ENCODE measurements around the gene ANKRD29.
"Not testable (repeated sequence)": the region's sequence is repeated elsewhere in the genome, so short reads cannot be mapped to it uniquely, and the experiment has no call there.

ANKRD29 gene

DNA sequence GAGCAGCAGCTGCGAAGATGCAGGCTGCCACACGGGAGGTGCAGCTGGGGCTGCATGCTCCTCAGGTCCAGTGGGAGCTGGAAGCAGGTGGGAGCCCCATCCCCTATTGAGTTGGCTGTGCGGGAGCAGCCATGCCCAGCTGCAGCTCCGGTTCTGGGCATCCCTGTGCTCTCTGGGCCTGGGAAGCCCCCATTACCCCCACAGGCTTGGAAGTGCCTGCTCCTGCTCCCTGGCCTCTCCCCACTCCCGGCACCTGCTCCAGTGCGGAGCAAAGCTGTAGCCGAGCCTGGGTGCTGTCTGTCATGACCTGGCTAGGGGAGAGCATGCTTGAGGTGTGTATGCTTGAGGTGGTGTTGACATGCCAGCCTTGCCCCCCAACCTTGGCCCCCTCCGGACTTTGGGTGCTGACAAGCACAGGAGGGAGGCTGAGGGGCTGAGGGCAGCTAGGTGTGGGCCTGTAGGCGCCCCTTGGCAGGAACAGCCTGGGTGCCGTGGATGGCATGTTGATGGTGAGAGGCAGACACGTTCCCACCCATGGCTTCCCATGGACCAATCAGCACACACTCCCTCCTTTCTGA is 21.5 kb downstream of the ANKRD29 start:
- TF ChIP-seq, protein P1, sequence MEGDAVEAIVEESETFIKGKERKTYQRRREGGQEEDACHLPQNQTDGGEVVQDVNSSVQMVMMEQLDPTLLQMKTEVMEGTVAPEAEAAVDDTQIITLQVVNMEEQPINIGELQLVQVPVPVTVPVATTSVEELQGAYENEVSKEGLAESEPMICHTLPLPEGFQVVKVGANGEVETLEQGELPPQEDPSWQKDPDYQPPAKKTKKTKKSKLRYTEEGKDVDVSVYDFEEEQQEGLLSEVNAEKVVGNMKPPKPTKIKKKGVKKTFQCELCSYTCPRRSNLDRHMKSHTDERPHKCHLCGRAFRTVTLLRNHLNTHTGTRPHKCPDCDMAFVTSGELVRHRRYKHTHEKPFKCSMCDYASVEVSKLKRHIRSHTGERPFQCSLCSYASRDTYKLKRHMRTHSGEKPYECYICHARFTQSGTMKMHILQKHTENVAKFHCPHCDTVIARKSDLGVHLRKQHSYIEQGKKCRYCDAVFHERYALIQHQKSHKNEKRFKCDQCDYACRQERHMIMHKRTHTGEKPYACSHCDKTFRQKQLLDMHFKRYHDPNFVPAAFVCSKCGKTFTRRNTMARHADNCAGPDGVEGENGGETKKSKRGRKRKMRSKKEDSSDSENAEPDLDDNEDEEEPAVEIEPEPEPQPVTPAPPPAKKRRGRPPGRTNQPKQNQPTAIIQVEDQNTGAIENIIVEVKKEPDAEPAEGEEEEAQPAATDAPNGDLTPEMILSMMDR (IDR thresholded peaks at IDR 0.05; ENCODE audit: low read depth, low read length), result no peak
- no peak for DNase-seq
- no peak overlapping the region for H3K27ac ChIP-seq
- H3K36me3 ChIP-seq, result no peaks in the 10 kb centered on the region
- H3K9me3 ChIP-seq (ENCODE audit: severe bottlenecking), result peaks cover 9% of the 10 kb centered on the region
- no peak overlapping the region for H3K4me3 ChIP-seq (ENCODE audit: low read depth, low read length)
- H3K27me3 ChIP-seq (ENCODE audit: insufficient read depth, low read depth, severe bottlenecking), result no peaks in the 10 kb centered on the region

DNA sequence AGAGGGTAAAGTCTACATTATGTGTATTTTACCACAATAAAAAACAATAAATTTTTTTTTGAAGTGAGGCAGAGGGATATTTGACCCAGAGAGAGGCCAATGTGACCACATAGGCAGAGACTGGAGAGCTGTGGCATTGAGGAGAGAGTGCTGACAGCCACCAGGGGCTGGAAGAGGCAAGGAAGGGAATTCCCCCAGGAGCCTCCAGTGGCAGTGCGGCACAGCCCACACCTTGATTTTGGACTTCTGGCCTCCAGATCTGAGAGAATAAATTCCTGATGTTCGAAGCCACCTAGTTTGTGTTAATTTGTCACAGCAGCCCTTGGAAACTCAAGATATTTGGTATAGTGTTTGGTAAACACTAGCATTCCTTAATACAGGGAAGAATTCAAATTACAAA is 22.7 kb downstream of the ANKRD29 start:
- DNase-seq, result no peak
- no peaks in the 10 kb centered on the region for H3K27me3 ChIP-seq (ENCODE audit: insufficient read depth, low read depth, severe bottlenecking)
- no peak overlapping the region for H3K27ac ChIP-seq
- peaks cover 9% of the 10 kb centered on the region for H3K9me3 ChIP-seq (ENCODE audit: severe bottlenecking)
- no peak overlapping the region for H3K4me3 ChIP-seq (ENCODE audit: low read depth, low read length)
- TF ChIP-seq, protein P1 (IDR thresholded peaks at IDR 0.05; ENCODE audit: low read depth, low read length), result no peak
- no peaks in the 10 kb centered on the region for H3K36me3 ChIP-seq

DNA sequence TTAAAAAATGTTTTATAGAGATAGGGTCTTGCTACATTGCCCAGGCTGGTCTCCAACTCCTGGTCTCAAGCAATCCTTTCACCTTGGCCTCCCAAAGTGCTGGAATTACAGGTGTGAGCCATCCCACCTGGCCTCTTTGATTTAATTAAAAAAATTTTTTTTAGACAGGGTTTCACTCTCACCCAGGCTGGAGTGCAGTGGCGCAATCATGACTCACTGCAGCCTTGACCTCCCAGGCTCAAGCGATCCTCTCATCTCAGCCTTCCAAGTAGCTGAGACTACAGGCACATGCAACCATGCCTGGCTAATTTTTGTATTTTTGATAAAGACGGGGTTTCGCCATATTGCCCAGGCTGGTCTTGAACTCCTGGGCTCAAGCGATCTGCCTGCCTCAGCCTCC is 26.3 kb downstream of the ANKRD29 start:
- H3K36me3 ChIP-seq; DNase-seq; H3K27ac ChIP-seq; H3K27me3 ChIP-seq (ENCODE audit: insufficient read depth, low read depth, severe bottlenecking); H3K4me3 ChIP-seq (ENCODE audit: low read depth, low read length); H3K9me3 ChIP-seq (ENCODE audit: severe bottlenecking): not testable (repeated sequence)

DNA sequence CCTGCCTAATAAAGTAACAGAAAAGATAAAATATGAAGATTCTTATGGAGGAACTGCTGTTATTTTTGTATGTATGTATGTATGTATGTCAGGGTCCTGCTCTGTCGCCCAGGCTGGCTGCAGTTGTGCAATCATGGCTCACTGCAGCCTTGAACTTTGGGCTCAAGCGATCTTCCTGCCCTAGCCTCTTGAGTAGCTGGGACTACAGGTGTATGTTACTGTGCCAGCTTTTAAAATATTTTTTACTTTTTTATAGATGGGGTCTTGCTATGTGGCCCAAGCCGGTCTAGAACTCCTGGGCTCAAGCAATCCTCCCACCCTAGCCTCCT is 26.7 kb downstream of the ANKRD29 start:
- TF ChIP-seq, protein P1 (IDR thresholded peaks at IDR 0.05; ENCODE audit: low read depth, low read length), result no peak
- no peak for DNase-seq
- H3K27me3 ChIP-seq (ENCODE audit: insufficient read depth, low read depth, severe bottlenecking), result no peaks in the 10 kb centered on the region
- no peaks in the 10 kb centered on the region for H3K36me3 ChIP-seq
- H3K4me3 ChIP-seq (ENCODE audit: low read depth, low read length), result no peak overlapping the region
- no peaks in the 10 kb centered on the region for H3K9me3 ChIP-seq (ENCODE audit: severe bottlenecking)
- no peak overlapping the region for H3K27ac ChIP-seq

DNA sequence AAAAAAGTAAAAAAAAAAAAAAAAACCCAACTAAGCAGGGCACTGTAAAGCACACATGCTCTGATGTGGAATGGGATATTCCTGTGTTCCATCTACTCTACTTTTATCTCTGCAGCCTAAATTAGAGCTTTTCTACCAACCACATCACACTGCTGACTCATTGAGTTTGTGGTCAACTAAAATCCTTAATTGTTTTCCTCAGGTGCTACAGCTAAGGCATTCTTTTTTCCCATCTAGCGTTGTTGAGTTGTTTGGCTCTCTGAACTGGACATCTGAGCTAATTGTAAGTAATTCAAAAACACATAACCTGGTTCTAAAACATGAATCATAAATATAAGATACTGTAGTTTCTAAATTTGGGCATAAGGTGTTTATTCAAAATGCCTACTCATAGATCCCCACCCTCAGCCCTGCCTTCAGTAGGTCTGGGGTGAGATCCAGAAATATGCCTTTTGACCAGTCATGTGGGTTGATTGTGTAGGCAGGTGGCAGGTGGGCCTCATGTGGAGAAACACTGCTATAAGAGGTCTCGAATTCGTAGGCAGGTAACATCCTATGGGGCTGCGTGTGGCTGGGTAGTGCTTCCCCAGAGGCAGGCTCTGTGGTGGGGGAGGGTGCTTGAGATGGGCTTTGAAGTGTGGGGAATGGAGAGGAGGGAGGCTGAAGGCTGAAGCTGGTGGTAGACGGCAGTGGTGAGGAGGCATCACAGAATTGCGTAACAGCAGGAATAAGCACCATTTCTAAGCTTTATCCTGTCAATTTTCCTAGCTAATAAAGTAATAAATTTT is 27.2 kb downstream of the ANKRD29 start:
- no peak overlapping the region for H3K27ac ChIP-seq
- TF ChIP-seq, protein P1 (IDR thresholded peaks at IDR 0.05; ENCODE audit: low read depth, low read length), result no peak
- DNase-seq, result no peak
- no peaks in the 10 kb centered on the region for H3K36me3 ChIP-seq
- H3K27me3 ChIP-seq (ENCODE audit: insufficient read depth, low read depth, severe bottlenecking), result no peaks in the 10 kb centered on the region
- no peak overlapping the region for H3K4me3 ChIP-seq (ENCODE audit: low read depth, low read length)
- H3K9me3 ChIP-seq (ENCODE audit: severe bottlenecking), result no peaks in the 10 kb centered on the region

DNA sequence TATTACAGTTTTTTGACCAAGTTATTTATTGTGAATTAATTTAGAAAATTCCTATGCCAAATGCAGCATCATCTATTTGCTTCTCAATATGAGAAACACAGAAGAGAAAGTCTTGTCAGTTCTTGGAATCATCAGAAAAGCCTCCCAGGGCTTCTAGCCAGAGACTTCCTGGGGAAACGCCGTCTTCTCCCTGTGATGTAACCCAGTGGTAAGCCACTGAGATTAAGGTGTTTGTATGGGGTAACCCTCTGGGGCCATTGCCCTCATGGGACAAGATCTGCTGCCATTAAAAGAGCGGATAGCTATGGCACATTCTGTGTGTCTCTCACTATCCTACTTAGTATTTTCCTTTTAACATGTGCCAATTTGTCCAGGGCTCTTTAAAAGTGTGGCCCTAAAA is 28.0 kb downstream of the ANKRD29 start:
- Histone ChIP-seq H3K27me3 (ENCODE audit: insufficient read depth, low read depth, severe bottlenecking) (no peaks in the 10 kb centered on the region), H3K36me3 (no peaks in the 10 kb centered on the region), H3K27ac (no peak overlapping the region), H3K4me3 (ENCODE audit: low read depth, low read length) (no peak overlapping the region), H3K9me3 (ENCODE audit: severe bottlenecking) (no peaks in the 10 kb centered on the region)
- TF ChIP-seq, protein P1 (IDR thresholded peaks at IDR 0.05; ENCODE audit: low read depth, low read length), result no peak
- no peak for DNase-seq

Data from WERI-Rb-1 (cell line).